ENCODE results near the gene NMNAT2. TPM values are rescaled to one million over a fixed set of nuclear protein-coding genes. Genes with fewer than 3 reads are reported as not detected.

NMNAT2 gene
- total and polyA plus RNA-seq, 10 of the 15 experiments (the other 5 are each of a cell fraction or from before 2014, with no cell fraction given): 0.02 to 2.0 (median 0.60) TPM

DNA sequence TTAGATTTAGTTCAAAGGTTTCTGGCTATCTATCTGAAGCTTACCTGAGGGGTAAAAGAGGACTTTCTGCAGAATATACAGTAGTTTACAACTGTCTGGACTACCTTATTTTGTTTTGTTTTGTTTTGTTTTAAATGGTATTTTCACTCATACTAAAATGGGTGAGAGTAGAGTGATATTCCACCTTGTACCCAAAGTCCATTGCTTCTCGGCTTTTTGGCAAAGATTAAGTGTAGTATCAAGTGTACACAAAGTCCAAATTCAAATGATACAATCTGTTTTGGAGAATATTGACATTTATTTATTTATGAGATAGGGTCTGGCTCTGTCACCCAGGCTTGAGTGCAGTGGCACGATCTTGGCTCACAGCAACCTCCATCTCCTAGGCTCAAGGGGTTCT is 42.4 kb upstream of the NMNAT2 start:
- ChIA-PET CTCF (no interaction called here), RAD21 (ENCODE audit: unreplicated experiment) (no interaction called here), SMC1A (ENCODE audit: uncharacterized antibody, unreplicated experiment) (interaction anchor here (0.6 to 0.9 kb wide), 2 partner anchors 9 to 164 kb away, joined by 3 read pairs; no protein-coding TSS in a partner anchor), POLR2A (interaction anchor here (0.6 kb wide), 1 partner anchor 130 kb away, joined by 3 read pairs; no protein-coding TSS in a partner anchor)
- no peak overlapping the region for H3K9ac ChIP-seq (ENCODE audit: control insufficient read depth, insufficient read depth, low read length)
- in situ Hi-C loops (cut with MboI): no loop called here
- H3K4me3 ChIP-seq: no peak overlapping the region
- BruUV-seq (replicated peaks): no TSS peak
- TF ChIP-seq NFIC (IDR thresholded peaks at IDR 0.05; ENCODE audit: low read depth, low read length) (no peak), RUNX3 (IDR thresholded peaks at IDR 0.05; ENCODE audit: low read length) (no peak), NFXL1 (IDR thresholded peaks at IDR 0.05; ENCODE audit: borderline replicate concordance) (no peak), ZBED1 (IDR thresholded peaks at IDR 0.05; ENCODE audit: borderline replicate concordance) (no peak), EP300 (IDR thresholded peaks at IDR 0.05; ENCODE audit: borderline replicate concordance in 1 of 2, control insufficient read depth in 1 of 2, low read depth in 2 of 2, low read length in 2 of 2) (no peak), E2F8 (IDR thresholded peaks at IDR 0.05; ENCODE audit: low read depth, partially characterized antibody) (no peak), NRF1 (conservative IDR thresholded peaks at IDR 0.05; ENCODE audit: low read depth, low read length) (no peak), SUPT20H (IDR thresholded peaks at IDR 0.05; ENCODE audit: borderline replicate concordance, control insufficient read depth, low read depth, low read length) (no peak), NFYB (IDR thresholded peaks at IDR 0.05; ENCODE audit: insufficient read depth, low read depth, low read length) (no peak), CBX3 (IDR thresholded peaks at IDR 0.05; ENCODE audit: borderline replicate concordance, low read depth) (no peak), FOXM1 (IDR thresholded peaks at IDR 0.05; ENCODE audit: low read depth, low read length) (no peak), CBX5 (IDR thresholded peaks at IDR 0.05; ENCODE audit: low read depth) (no peak), RFX5 (IDR thresholded peaks at IDR 0.05; ENCODE audit: low read depth, low read length) (no peak)
- TF ChIP-seq, protein P1, sequence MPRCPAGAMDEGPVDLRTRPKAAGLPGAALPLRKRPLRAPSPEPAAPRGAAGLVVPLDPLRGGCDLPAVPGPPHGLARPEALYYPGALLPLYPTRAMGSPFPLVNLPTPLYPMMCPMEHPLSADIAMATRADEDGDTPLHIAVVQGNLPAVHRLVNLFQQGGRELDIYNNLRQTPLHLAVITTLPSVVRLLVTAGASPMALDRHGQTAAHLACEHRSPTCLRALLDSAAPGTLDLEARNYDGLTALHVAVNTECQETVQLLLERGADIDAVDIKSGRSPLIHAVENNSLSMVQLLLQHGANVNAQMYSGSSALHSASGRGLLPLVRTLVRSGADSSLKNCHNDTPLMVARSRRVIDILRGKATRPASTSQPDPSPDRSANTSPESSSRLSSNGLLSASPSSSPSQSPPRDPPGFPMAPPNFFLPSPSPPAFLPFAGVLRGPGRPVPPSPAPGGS (IDR thresholded peaks at IDR 0.05; ENCODE audit: borderline replicate concordance, insufficient read depth, low read depth, low read length, poor library complexity, severe bottlenecking): no peak
- TF ChIP-seq, protein P2, sequence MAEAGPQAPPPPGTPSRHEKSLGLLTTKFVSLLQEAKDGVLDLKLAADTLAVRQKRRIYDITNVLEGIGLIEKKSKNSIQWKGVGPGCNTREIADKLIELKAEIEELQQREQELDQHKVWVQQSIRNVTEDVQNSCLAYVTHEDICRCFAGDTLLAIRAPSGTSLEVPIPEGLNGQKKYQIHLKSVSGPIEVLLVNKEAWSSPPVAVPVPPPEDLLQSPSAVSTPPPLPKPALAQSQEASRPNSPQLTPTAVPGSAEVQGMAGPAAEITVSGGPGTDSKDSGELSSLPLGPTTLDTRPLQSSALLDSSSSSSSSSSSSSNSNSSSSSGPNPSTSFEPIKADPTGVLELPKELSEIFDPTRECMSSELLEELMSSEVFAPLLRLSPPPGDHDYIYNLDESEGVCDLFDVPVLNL (IDR thresholded peaks at IDR 0.05; ENCODE audit: low read depth, low read length): no peak
- TF ChIP-seq, protein P3, sequence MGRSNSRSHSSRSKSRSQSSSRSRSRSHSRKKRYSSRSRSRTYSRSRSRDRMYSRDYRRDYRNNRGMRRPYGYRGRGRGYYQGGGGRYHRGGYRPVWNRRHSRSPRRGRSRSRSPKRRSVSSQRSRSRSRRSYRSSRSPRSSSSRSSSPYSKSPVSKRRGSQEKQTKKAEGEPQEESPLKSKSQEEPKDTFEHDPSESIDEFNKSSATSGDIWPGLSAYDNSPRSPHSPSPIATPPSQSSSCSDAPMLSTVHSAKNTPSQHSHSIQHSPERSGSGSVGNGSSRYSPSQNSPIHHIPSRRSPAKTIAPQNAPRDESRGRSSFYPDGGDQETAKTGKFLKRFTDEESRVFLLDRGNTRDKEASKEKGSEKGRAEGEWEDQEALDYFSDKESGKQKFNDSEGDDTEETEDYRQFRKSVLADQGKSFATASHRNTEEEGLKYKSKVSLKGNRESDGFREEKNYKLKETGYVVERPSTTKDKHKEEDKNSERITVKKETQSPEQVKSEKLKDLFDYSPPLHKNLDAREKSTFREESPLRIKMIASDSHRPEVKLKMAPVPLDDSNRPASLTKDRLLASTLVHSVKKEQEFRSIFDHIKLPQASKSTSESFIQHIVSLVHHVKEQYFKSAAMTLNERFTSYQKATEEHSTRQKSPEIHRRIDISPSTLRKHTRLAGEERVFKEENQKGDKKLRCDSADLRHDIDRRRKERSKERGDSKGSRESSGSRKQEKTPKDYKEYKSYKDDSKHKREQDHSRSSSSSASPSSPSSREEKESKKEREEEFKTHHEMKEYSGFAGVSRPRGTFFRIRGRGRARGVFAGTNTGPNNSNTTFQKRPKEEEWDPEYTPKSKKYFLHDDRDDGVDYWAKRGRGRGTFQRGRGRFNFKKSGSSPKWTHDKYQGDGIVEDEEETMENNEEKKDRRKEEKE (IDR thresholded peaks at IDR 0.05): no peak
- H2AFZ ChIP-seq (ENCODE audit: control insufficient read depth, low read depth, low read length): no peak overlapping the region
- H3K36me3 ChIP-seq (ENCODE audit: control insufficient read depth in 2 of 2, insufficient read depth in 2 of 2, low read length in 1 of 2): no peaks in the 10 kb centered on the region
- no peaks in the 10 kb centered on the region for H3K4me1 ChIP-seq (ENCODE audit: control insufficient read depth, insufficient read depth, low read length)
- H3K9me3 ChIP-seq (replicated peaks; ENCODE audit: control insufficient read depth, insufficient read depth, low read length): no peaks in the 10 kb centered on the region
- DNase-seq (ENCODE audit: low read depth, low spot score) (no peak), ATAC-seq (no peak), FAIRE-seq (no peak)
- 14% methylated on average over 2 of the region's 2 CpGs for WGBS (ENCODE audit: insufficient coverage, insufficient replicate concordance, low lambda C conversion rate, missing lambda C conversion rate)
- H3K27ac ChIP-seq (ENCODE audit: control insufficient read depth, insufficient read depth): no peak overlapping the region
- H3K4me2 ChIP-seq (ENCODE audit: control insufficient read depth, insufficient read depth): no peak overlapping the region
- H4K20me1 ChIP-seq (ENCODE audit: control insufficient read depth, insufficient read depth): no peaks in the 10 kb centered on the region
- no peaks in the 10 kb centered on the region; a peak in 1 of 4 replicates for H3K27me3 ChIP-seq (replicated peaks in 1 of 2; ENCODE audit: control insufficient read depth in 2 of 2, insufficient read depth in 2 of 2, low read length in 1 of 2)
- no peaks in the 10 kb centered on the region for H3K79me2 ChIP-seq (ENCODE audit: control insufficient read depth, insufficient read depth, low read length)
- intact Hi-C loops (cut with micrococcal nuclease; ENCODE audit: unreplicated experiment): no loop called here

All from GM12878 (cell line).